H9 (cell line): ENCODE results near the gene TMC1. TPM values are rescaled to one million over a fixed set of nuclear protein-coding genes. Genes with fewer than 3 reads are reported as not detected.

ENCODE experiments used
- DNase-seq: peaks from one replicate; pipeline ENCODE4 v3.0.0-alpha.2; 2017
- H2AFZ ChIP-seq: one replicate; pipeline ENCODE4 v1.6.1; 2013; ENCODE audit warnings: mild to moderate bottlenecking, low read length, control low read depth, moderate library complexity
- H2AK5ac ChIP-seq: 2 replicates; pipeline ENCODE4 v1.6.1; 2013; ENCODE audit warnings: low read length, control low read depth, mixed read lengths; ENCODE audit not compliant: insufficient read length
- H2BK120ac ChIP-seq: one replicate; pipeline ENCODE4 v1.6.1; 2013; ENCODE audit warnings: low read depth, mild to moderate bottlenecking, low read length, control low read depth, inconsistent platforms; ENCODE audit not compliant: poor library complexity, severe bottlenecking
- H2BK12ac ChIP-seq: 2 replicates; pipeline ENCODE4 v1.6.1; 2013; ENCODE audit warnings: low read length, control low read depth, mixed read lengths, low read depth; ENCODE audit not compliant: insufficient read length
- H2BK15ac ChIP-seq: 2 replicates; pipeline ENCODE4 v1.6.1; 2013; ENCODE audit warnings: low read depth, low read length, control low read depth
- H2BK20ac ChIP-seq: one replicate; pipeline ENCODE4 v1.6.1; 2013; ENCODE audit warnings: low read depth, mild to moderate bottlenecking, low read length, control low read depth, inconsistent platforms; ENCODE audit not compliant: poor library complexity, severe bottlenecking
- H2BK5ac ChIP-seq: 2 replicates; pipeline ENCODE4 v1.6.1; 2013; ENCODE audit warnings: low read length, control low read depth, mixed read lengths; ENCODE audit not compliant: insufficient read length
- H3K14ac ChIP-seq: 2 replicates; pipeline ENCODE4 v1.6.1; 2013; ENCODE audit warnings: low read length, control low read depth; ENCODE audit not compliant: insufficient read depth
- H3K18ac ChIP-seq: 2 replicates; pipeline ENCODE4 v1.6.1; 2013; ENCODE audit warnings: low read depth, mild to moderate bottlenecking, mixed read lengths, low read length, control low read depth; ENCODE audit not compliant: insufficient read length
- H3K23ac ChIP-seq: 2 replicates; pipeline ENCODE4 v1.6.1; 2013; ENCODE audit warnings: low read length, control low read depth, mixed read lengths, low read depth; ENCODE audit not compliant: insufficient read length
- H3K23me2 ChIP-seq: 2 replicates; pipeline ENCODE4 v1.6.1; 2013; ENCODE audit warnings: low read depth, mild to moderate bottlenecking, mixed read lengths, low read length, control low read depth; ENCODE audit not compliant: insufficient read length, poor library complexity, severe bottlenecking
- H3K27ac ChIP-seq: 2 replicates; pipeline ENCODE4 v1.5.1; 2013; ENCODE audit warnings: low read length, control low read depth, mixed read lengths, low read depth; ENCODE audit not compliant: insufficient read length
- H3K27me3 ChIP-seq: 2 replicates; pipeline ENCODE4 v1.6.1; 2013; ENCODE audit warnings: low read length, control low read depth, inconsistent platforms; ENCODE audit not compliant: insufficient read depth
- H3K4ac ChIP-seq: 2 replicates; pipeline ENCODE4 v1.6.1; 2013; ENCODE audit warnings: low read depth, mild to moderate bottlenecking, control low read depth, inconsistent platforms, low read length, moderate library complexity
- H3K4me1 ChIP-seq: 2 replicates; pipeline ENCODE4 v1.6.1; 2013; ENCODE audit warnings: low read length, control low read depth, inconsistent platforms; ENCODE audit not compliant: insufficient read depth
- H3K4me2 ChIP-seq: 2 replicates; pipeline ENCODE4 v1.6.1; 2013; ENCODE audit warnings: low read length, control low read depth, mixed read lengths; ENCODE audit not compliant: insufficient read length, insufficient read depth
- H3K56ac ChIP-seq: 2 replicates; pipeline ENCODE4 v1.6.1; 2013; ENCODE audit warnings: low read depth, mild to moderate bottlenecking, mixed read lengths, low read length, control low read depth; ENCODE audit not compliant: insufficient read length
- H3K79me1 ChIP-seq: 2 replicates; pipeline ENCODE4 v1.6.1; 2013; ENCODE audit warnings: low read depth, mild to moderate bottlenecking, moderate library complexity, low read length, control low read depth, inconsistent platforms; ENCODE audit not compliant: insufficient read depth, poor library complexity, severe bottlenecking
- H3K79me2 ChIP-seq: 2 replicates; pipeline ENCODE4 v1.6.1; 2013; ENCODE audit warnings: low read length, control low read depth, inconsistent platforms; ENCODE audit not compliant: insufficient read depth
- H3K9ac ChIP-seq: 2 replicates; pipeline ENCODE4 v1.6.1; 2013; ENCODE audit warnings: low read length, control low read depth, mixed read lengths; ENCODE audit not compliant: insufficient read length; ENCODE audit errors: extremely low read depth
- H3K9me3 ChIP-seq: one replicate; pipeline ENCODE4 v1.6.1; 2013; ENCODE audit warnings: low read depth, low read length, inconsistent platforms; ENCODE audit not compliant: control insufficient read depth
- H3T11ph ChIP-seq: one replicate; pipeline ENCODE4 v1.6.1; 2013; ENCODE audit warnings: mild to moderate bottlenecking, low read length, control low read depth, inconsistent platforms
- H4K20me1 ChIP-seq: one replicate; pipeline ENCODE4 v1.6.1; 2013; ENCODE audit not compliant: control insufficient read depth, insufficient read length, insufficient read depth
- H4K5ac ChIP-seq: 2 replicates; pipeline ENCODE4 v1.6.1; 2013; ENCODE audit warnings: low read depth, mild to moderate bottlenecking, mixed read lengths, low read length, control low read depth; ENCODE audit not compliant: insufficient read length
- H4K8ac ChIP-seq: replicated peaks from 2 replicates; pipeline ENCODE4 v1.6.1; 2013; ENCODE audit warnings: low read length, control low read depth, mixed read lengths, low read depth; ENCODE audit not compliant: insufficient read length
- H4K91ac ChIP-seq: 2 replicates; pipeline ENCODE4 v1.6.1; 2013; ENCODE audit warnings: low read depth, mild to moderate bottlenecking, moderate library complexity, mixed read lengths, low read length, control low read depth; ENCODE audit not compliant: insufficient read length
- H3K27ac Mint-ChIP-seq, 3 experiments: 2 replicates in 2 of 3; 3 replicates in 1 of 3; pipeline ENCODE4 v1.8.0; 2020 to 2021; ENCODE audit warnings: mixed read lengths in 3 of 3, mild to moderate bottlenecking in 1 of 3, moderate library complexity in 1 of 3
- H3K27me3 Mint-ChIP-seq: 2 replicates; pipeline ENCODE4 v1.8.0; 2021; ENCODE audit warnings: low read depth, mild to moderate bottlenecking, moderate library complexity, mixed read lengths
- H3K36me3 Mint-ChIP-seq, 3 experiments: 2 replicates in 2 of 3; 3 replicates in 1 of 3; pipeline ENCODE4 v1.8.0; 2020 to 2021; ENCODE audit warnings: low read depth in 3 of 3, mixed read lengths in 3 of 3; ENCODE audit not compliant: insufficient read depth in 1 of 3
- H3K4me1 Mint-ChIP-seq, 2 experiments: 2 replicates each; pipeline ENCODE4 v1.8.0; 2020; ENCODE audit warnings: mixed read lengths in 2 of 2
- H3K4me3 Mint-ChIP-seq, 2 experiments: 2 replicates in 1 of 2; 3 replicates in 1 of 2; pipeline ENCODE4 v1.8.0; 2020 to 2021; ENCODE audit warnings: mild to moderate bottlenecking in 2 of 2, mixed read lengths in 2 of 2, moderate library complexity in 1 of 2
- H3K9me3 Mint-ChIP-seq, 2 experiments: 2 replicates in 1 of 2; 3 replicates in 1 of 2; pipeline ENCODE4 v1.8.0; 2020; ENCODE audit warnings: mild to moderate bottlenecking in 2 of 2, mixed read lengths in 2 of 2, moderate library complexity in 1 of 2
- WGBS: extraction: QIAGEN DNeasy Blood & Tissue Kit; methylation state at CpG from one replicate; pipeline ENCODE4 v1.1.7; 2013; ENCODE audit warnings: missing lambda C conversion rate, low lambda C conversion rate, mixed read lengths; ENCODE audit not compliant: insufficient read length; ENCODE audit errors: extremely low coverage; 5-methylcytosine and 5-hydroxymethylcytosine counted together
- total RNA-seq: library from RNA; stranded (reverse); gene quantifications from 2 replicates; pipeline ENCODE4 v1.2.1, GENCODE V29; 2021
- TF ChIP-seq, protein P1 (sequence below): fragments of 200-600 bp; sonication (generic); conservative IDR thresholded peaks from 3 replicates; pipeline ENCODE4 v1.8.0; 2021; ENCODE audit warnings: antibody characterized with exemption, mild to moderate bottlenecking

The TMC1 gene
- total RNA-seq, 1 experiment from 2014 or later = 2.4 TPM

DNA sequence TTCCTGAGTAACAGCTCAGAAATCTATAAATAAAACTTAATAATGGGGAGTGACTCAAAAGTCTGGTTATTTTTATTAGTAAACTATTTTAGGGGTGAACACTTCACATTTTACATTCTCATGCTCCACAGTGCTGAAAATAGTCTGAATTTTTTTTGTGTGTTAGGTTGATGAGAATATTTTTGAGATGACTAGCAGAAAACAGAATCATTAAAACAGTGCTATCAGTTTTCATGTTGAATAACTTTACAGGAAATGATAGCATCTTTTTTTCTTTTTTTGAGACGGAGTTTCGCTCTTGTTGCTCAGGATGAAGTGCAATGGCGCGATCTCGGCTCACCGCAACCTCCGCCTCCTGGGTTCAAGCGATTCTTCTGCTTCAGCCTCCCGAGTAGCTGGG lies 60.3 kb downstream of the TMC1 start:
- H4K5ac ChIP-seq = no peak overlapping the region

More for the DNA sequence above, 60.3 kb downstream of the TMC1 start:
- H2AK5ac ChIP-seq = no peak overlapping the region
- no peak overlapping the region for H2BK20ac ChIP-seq
- H4K91ac ChIP-seq = no peak overlapping the region
- H3K23ac ChIP-seq = no peak overlapping the region
- Mint-ChIP-seq H3K27me3 (no peaks in the 10 kb centered on the region), H3K9me3 (no peaks in the 10 kb centered on the region), H3K27ac (no peak overlapping the region), H3K36me3 (no peaks in the 10 kb centered on the region), H3K4me3 (no peak overlapping the region), H3K4me1 (peaks cover 3 to 9% of the 10 kb centered on the region in 2 experiments; a peak in 1 of 4 replicates)
- H2BK5ac ChIP-seq = no peak overlapping the region
- no peaks in the 10 kb centered on the region for H3K9me3 ChIP-seq
- H3K79me2 ChIP-seq = no peaks in the 10 kb centered on the region
- no peaks in the 10 kb centered on the region for H3K27me3 ChIP-seq
- no CpG with 5 or more reads among the region's 9 CpGs for WGBS
- no peak overlapping the region for H3K18ac ChIP-seq
- no peak overlapping the region for H2BK120ac ChIP-seq
- H3K4ac ChIP-seq = no peak overlapping the region
- H2BK12ac ChIP-seq = no peak overlapping the region
- no peaks in the 10 kb centered on the region for H3K79me1 ChIP-seq
- no peak overlapping the region for H3K27ac ChIP-seq
- no peak overlapping the region for H3K9ac ChIP-seq
- no peaks in the 10 kb centered on the region for H4K20me1 ChIP-seq
- H2AFZ ChIP-seq = no peak overlapping the region
- TF ChIP-seq, protein P1, sequence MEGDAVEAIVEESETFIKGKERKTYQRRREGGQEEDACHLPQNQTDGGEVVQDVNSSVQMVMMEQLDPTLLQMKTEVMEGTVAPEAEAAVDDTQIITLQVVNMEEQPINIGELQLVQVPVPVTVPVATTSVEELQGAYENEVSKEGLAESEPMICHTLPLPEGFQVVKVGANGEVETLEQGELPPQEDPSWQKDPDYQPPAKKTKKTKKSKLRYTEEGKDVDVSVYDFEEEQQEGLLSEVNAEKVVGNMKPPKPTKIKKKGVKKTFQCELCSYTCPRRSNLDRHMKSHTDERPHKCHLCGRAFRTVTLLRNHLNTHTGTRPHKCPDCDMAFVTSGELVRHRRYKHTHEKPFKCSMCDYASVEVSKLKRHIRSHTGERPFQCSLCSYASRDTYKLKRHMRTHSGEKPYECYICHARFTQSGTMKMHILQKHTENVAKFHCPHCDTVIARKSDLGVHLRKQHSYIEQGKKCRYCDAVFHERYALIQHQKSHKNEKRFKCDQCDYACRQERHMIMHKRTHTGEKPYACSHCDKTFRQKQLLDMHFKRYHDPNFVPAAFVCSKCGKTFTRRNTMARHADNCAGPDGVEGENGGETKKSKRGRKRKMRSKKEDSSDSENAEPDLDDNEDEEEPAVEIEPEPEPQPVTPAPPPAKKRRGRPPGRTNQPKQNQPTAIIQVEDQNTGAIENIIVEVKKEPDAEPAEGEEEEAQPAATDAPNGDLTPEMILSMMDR = no peak
- no peaks in the 10 kb centered on the region for H3K23me2 ChIP-seq
- H3T11ph ChIP-seq = no peak overlapping the region
- no peak overlapping the region for H3K4me2 ChIP-seq
- no peak overlapping the region for H2BK15ac ChIP-seq
- H3K4me1 ChIP-seq = no peaks in the 10 kb centered on the region
- no peak overlapping the region for H3K56ac ChIP-seq
- no peak overlapping the region for H4K8ac ChIP-seq
- no peak for DNase-seq
- H3K14ac ChIP-seq = no peak overlapping the region
